Activated effector memory CD4-positive, alpha-beta T cell treated with anti-CD3 and anti-CD28 coated beads, Interleukin-2, amount 50 U/mL, for 16 hours (primary cell): ENCODE data around the gene CKS2.
A peak's percentile ranks its signal among the peaks of the same experiment; 100 is the strongest.
"Not testable (repeated sequence)": the region's sequence is repeated elsewhere in the genome, so short reads cannot be mapped to it uniquely, and the experiment has no call there.

Experiments used
- DNase-seq: peaks from one replicate; pipeline ENCODE4 v3.0.0-alpha.2; 2020

The CKS2 gene

GRCh38 chr9:89310475-89311345 lies at the start of gene CKS2:
CKS2 (plus strand) TSS chr9:89311195; CDS start chr9:89311293, 98 bp downstream.
- DNase-seq: peak; percentile 100

DNA sequence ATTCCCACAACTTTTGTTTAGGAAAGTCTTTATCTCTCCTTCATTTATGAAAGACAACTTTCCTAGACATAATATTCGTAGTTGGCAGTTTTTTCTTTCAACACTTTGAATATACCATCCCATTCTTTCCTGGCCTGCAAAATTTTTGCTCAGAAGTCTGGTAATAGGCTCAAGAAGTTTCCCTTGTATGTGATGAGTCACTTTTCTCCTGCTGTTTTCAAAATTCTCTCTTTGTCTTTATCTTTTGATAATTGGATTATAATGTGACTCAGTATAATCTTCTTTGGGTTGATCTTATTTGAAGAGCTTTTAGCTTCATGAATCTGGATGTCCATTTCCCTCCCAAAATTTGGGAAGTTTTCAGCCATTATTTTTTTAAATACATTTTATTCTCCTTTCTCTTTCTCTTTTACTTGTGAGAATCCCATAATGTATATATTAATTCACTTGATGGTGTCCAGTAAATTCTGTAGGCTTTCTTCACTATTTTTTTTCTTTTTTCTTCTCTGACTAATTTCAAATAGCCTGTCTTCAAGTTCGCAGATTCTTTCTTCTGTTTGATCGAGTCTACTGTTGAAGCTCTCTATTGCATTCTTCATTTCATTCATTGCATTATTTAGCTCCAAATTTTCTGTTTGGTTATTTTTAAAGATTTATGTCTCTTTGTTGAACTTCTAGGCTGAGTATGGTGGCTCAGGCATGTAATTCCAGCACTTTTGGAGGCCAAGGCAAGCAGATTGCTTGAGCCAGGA lies 37.3 kb upstream of the CKS2 start:
- no peak for DNase-seq

DNA sequence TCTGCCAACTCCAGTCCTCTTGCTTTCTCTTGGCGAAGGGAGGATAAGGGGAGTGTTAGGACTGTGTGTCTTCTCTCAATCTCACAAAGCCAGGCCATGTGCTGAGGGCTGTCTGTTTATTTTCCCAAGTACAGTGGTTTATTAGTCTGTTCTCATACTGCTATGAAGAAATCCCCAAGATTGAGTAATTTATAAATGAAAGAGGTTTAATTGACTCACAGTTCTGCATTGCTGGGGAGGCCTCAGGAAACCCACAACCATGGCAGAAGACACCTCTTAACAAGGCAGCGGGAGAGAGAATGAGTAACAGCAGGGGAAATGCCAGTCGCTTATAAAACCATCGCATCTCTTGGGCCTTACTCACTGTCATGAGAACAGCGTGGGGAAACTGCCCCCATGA lies 36.2 kb upstream of the CKS2 start:
- DNase-seq: no peak

DNA sequence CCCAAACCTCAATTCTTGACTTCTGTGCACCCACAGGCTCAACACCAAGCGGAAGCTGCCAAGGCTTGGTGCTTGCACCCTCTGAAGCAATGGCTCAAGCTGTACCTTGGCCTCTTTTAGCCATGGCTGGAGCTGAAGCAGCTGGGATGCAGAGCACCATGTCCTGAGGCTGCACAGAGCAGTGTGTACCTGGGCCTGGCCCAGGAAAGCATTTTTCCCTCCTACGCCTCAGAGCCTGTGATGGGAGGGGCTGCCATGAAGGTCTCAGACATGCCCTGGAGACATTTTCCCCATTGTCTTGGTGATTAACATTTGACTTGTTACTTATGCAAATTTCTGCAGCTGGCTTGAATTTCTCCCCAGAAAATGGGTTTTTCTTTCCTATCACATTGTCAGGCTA lies 35.0 kb upstream of the CKS2 start:
- not testable (repeated sequence) for DNase-seq

GRCh38 chr9:89277043-89277442 lies 34.0 kb upstream of the CKS2 start:
- DNase-seq: no peak

DNA sequence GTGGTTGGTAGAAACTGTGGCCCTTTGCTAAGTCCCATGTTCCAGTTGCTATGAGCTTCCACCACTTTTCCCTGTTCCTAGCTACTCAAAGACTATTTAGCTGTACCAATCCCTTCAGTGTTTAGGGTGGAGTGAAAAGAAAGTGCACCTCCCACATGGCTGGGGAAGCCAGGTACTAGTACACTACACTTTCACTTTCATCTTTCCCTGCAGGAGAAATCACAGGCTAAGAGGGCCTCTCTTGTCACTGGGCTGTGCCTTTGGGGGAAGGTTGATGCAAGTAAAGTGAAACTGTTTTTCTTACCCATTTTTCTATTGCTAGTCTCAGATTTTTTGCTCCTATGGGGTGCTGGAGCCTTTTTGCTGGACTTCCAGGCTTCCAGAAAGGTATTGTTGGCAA lies 33.5 kb upstream of the CKS2 start:
- no peak for DNase-seq

GRCh38 chr9:89278551-89278950 lies 32.4 kb upstream of the CKS2 start:
- DNase-seq: no peak

DNA sequence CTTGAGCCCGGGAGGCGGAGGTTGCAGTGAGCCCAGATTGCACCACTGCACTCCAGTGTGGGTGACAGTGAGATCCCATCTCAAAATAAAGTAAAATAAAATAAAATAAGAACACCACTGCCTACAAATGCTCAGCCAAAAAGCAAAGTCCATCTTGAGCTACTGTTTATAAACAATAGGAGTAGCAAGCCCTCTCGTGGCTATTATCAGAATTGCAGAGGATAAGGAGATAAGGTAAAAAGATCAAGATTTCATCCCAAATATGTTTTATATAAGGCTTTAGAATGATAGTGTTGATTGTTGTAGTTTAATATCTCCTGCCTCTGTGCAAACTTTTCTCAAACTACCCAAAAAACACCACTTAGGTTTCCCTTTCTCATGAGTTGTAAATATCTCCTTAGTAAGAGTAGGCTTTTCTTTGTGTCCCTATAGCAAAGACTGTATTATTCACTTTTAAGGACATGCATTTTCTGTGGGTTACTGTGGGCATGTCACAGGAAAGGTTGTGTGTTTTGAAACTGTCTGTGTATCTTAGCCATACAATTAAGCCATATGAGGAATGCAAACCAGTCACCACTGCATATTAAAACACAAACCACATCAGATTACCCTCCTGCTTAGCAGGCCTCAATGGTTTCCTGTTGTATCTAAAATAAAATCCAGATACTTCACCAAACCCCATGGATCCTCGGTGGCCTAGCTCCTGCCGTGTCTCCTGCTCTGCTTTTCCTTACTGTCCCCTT lies 31.8 kb upstream of the CKS2 start:
- DNase-seq: no peak

- DNase-seq: no peak
Measured at GRCh38 chr9:89281106-89281505, 29.9 kb upstream of the CKS2 start.

DNA sequence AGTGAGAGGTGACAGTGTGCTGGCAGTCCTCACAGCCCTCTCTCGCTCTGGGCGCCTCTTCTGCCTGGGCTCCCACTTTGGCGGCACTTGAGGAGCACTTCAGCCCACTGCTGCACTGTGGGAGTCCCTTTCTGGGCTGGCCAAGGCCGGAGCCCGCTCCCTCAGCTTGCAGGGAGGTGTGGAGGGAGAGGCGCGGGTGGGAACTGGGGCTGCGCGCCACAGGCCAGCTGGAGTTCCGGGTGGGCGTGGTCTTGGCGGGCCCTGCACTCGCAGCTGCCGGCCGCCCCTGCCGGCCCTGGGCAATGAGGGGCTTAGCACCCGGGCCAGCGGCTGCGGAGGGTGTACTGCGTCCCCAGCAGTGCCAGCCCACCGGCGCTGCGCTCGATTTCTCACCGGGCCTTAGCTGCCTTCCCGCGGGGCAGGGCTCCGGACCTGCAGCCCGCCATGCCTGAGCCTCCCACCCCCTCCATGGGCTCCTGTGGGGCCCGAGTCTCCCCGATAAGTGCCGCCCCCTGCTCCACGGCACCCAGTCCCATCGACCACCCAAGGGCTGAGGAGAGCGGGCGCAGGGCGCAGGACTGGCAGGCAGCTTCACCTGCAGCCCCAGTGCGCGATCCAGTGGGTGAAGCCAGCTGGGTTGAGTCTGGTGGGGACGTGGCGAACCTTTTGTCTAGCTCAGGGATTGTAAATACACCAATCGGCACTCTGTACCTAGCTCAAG lies 28.6 kb upstream of the CKS2 start:
- not testable (repeated sequence) for DNase-seq

DNA sequence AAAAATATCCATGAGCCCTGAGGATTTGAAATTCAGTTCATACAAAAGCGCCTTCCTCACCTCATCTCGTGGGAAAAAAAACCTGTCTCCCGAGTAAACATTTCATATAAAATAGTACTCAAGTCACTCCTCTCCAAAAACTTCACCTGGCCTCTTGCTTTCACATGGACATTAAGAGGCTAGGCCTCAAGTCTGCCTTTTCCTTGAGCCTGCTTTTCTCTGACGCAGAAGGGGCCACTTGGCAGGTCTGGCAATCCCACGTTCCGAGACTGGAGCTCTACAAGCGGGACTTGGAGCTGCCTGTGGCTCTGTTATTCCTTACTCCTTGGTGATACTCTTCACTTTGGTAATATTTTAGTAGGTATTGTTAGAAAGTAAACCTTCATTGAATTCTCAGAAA lies 26.9 kb upstream of the CKS2 start:
- no peak for DNase-seq

GRCh38 chr9:89291741-89292140 lies 19.3 kb upstream of the CKS2 start:
- DNase-seq: no peak

DNA sequence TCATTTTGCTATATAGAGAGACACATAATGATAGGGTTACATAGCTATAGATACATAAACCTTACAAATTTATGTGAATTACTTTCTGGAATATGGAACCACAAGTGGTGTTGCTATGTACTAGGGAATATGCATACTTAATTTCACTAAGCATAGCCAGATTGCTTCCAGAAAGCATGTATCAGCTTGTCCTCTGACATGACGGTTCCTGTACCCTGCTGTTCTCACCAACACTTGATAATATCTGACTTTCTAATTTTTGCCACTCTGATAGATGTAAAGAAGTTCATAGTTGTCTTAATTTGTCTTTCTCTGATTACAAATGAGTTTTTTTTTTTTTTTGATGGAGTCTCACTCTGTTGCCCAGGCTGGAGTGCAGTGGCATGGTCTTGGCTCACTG lies 18.0 kb upstream of the CKS2 start:
- DNase-seq: no peak

DNA sequence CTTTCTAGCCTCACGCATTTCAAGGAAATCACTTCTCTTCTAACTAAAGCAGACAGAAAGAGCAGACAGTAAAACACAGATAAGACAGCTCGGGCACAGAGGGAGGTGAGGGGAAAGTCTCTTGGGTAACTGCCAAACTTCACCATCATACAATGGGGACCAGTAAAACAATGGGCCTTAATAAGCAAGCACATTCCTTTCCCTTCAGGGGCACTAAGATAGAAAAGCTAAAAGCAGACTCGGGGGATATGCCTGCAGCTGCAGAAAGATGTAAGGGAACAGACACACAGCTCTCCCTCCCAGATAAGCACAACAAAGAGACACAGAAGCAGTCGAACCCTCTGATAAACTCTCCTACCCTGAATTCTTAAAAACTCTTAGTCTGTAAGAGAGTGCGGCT lies 15.6 kb upstream of the CKS2 start:
- DNase-seq: no peak

DNA sequence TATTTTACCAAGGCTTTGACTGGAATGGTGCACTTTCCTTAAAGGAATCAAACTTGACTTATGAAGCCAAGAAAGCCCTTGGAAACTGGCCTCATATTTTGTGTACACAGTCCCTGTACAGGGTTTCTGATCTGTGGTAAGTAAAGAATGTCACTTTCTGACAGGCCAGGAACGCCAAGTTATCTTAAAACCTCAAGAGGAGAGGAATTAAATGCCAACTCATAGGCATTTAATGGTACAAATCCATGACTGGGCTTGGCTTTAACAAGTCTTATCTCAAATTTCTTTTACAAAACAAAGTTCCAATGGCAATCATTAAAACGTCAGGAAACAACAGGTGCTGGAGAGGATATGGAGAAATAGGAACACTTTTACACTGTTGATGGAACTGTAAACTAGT lies 9.0 kb upstream of the CKS2 start:
- not testable (repeated sequence) for DNase-seq

DNA sequence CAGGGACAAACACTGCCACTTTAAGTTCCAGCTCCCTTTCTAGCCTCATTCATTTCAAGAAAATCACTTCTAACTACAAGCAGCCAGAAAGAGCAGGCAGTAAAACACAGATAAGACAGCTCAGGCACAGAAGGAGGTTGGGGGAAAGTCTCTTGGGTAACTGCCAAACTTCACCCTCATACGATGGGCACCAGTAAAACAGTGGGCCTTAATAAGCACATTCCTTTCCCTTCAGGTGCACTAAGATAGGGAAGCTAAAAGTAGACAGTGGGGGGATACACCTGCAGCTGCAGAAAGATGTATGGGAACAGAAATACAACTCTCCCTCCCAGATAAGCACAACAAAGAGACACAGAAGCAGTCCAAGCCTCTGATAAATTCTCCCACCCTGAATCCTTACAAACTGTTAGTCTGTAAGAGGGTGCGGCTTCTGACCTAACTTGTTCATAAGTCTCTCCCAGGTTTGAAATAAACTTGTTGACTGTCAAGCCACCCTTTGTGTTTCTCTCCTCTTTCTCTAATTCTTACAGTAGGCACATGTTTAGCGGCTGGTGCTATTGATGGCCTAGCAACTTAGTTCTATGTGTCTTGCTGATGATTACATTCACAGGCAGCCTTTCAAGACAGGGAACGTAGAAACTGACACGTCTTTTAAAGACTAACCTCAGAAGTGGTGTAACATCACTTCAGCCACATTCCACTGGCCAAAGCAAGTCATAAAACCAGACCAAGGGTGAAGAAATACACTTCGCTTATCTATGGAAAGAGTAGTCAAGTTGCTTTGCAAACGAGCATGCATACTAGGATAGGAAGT lies 6.8 kb upstream of the CKS2 start:
- DNase-seq: no peak

- DNase-seq: no peak
Measured at GRCh38 chr9:89304834-89305188, 6.2 kb upstream of the CKS2 start.

DNA sequence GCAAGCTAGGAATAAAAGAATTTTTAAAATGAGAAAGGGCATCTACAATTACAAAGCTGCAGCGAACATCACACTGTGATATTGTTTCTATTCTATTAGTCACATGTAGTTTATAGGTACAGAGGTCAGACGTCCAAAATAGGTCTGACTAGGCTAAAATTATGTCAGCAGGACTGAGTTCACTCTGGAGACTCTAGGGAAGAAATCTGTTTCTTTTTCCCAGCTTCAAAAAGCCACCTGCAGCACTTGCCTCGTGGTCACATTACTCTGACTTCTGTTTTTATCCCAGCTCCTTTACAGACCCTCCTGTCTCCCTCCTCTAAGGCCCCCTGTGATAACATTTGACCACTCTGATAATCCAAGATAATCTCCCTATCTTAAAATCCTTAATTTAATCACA lies 5.1 kb upstream of the CKS2 start:
- DNase-seq: no peak

DNA sequence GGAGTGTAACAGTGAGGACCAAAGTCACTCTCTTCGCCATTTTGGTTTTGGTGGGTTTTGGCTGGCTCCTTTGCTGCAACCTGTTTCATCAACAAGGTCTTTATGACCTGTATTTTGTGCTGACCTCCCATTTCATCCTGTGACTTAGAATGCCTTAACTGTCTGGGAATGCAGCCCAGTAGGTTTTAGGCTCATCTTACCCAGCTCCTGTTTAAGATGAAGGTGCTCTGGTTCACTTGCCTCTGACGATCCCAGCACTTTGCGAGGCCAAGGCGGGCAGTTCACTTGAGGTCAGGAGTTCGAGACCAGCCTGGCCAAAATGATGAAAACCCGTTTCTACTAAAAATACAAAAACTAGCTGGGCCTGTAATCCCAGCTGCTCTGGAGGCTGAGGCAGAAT lies 1.8 kb upstream of the CKS2 start:
- no peak for DNase-seq

- DNase-seq: no peak
Measured at GRCh38 chr9:89309608-89310474, 1.2 kb upstream of the CKS2 start.
